GM21447 (cell line): Measurements from ENCODE around the gene ENTPD3.

Source experiments
- ATAC-seq: cut with Tn5 transposase; IDR thresholded peaks from one replicate; pipeline ENCODE4 v1.9.1; 2021; ENCODE audit not compliant: unreplicated experiment

ENTPD3 gene

GRCh38 chr3:40387001-40387894, at the start of gene ENTPD3:
TSS of gene ENTPD3 (plus strand) at chr3:40387184. CDS start at chr3:40388058, 874 bp downstream.
- ATAC-seq: no peak

- no peak for ATAC-seq
Observed at GRCh38 chr3:40339871-40340270, 47.1 kb upstream of the ENTPD3 start.

GRCh38 chr3:40340541-40341170, 46.3 kb upstream of the ENTPD3 start:
- ATAC-seq: no peak

GRCh38 chr3:40341671-40342070, 45.3 kb upstream of the ENTPD3 start:
- ATAC-seq: no peak

GRCh38 chr3:40350529-40350928, 36.5 kb upstream of the ENTPD3 start:
- no peak for ATAC-seq

- ATAC-seq: no peak
Observed at GRCh38 chr3:40355410-40355809, 31.6 kb upstream of the ENTPD3 start.

GRCh38 chr3:40358454-40358853, 28.5 kb upstream of the ENTPD3 start:
- no peak for ATAC-seq

GRCh38 chr3:40363674-40364073, 23.3 kb upstream of the ENTPD3 start:
- no peak for ATAC-seq

GRCh38 chr3:40366203-40367162, 20.5 kb upstream of the ENTPD3 start:
- ATAC-seq: no peak

GRCh38 chr3:40369716-40370115, 17.3 kb upstream of the ENTPD3 start:
- ATAC-seq: no peak

- ATAC-seq: no peak
Observed at GRCh38 chr3:40377822-40378221, 9.2 kb upstream of the ENTPD3 start.

- no peak for ATAC-seq
Observed at GRCh38 chr3:40379674-40380306, 7.2 kb upstream of the ENTPD3 start.

- no peak for ATAC-seq
Observed at GRCh38 chr3:40381904-40382616, 4.9 kb upstream of the ENTPD3 start.

GRCh38 chr3:40382617-40382979, 4.4 kb upstream of the ENTPD3 start:
- ATAC-seq: no peak

- ATAC-seq: no peak
Observed at GRCh38 chr3:40386213-40386612, 771 bp upstream of the ENTPD3 start.

- ATAC-seq: no peak
Observed at GRCh38 chr3:40387895-40388254, 891 bp downstream of the ENTPD3 start.

GRCh38 chr3:40396406-40396805, 9.4 kb downstream of the ENTPD3 start:
- ATAC-seq: no peak

GRCh38 chr3:40397129-40397528, 10.1 kb downstream of the ENTPD3 start:
- no peak for ATAC-seq

- no peak for ATAC-seq
Observed at GRCh38 chr3:40397912-40398311, 10.9 kb downstream of the ENTPD3 start.

- no peak for ATAC-seq
Observed at GRCh38 chr3:40398346-40398745, 11.4 kb downstream of the ENTPD3 start.
